Fibroblast of lung (primary cell): Measurements from ENCODE around the gene KLC1. TPM values are rescaled to one million over a fixed set of nuclear protein-coding genes. Genes with fewer than 3 reads are reported as not detected.

Experiments used
- DNase-seq, 2 donors: peaks; one replicate each; pipeline versions ENCODE4 v3.0.0 to v3.0.0-alpha.2; 2010; ENCODE audit warnings: low read depth in 2 of 2
- H2AFZ ChIP-seq: 2 replicates; pipeline ENCODE4 v1.5.1; 2012; ENCODE audit warnings: low read length, control low read depth, inconsistent platforms
- H3K27ac ChIP-seq: 2 replicates; pipeline ENCODE4 v1.5.1; 2011; ENCODE audit warnings: low read length, control low read depth; ENCODE audit not compliant: insufficient read depth
- H3K27me3 ChIP-seq: 2 replicates; pipeline ENCODE4 v1.5.1; 2011; ENCODE audit warnings: mild to moderate bottlenecking, low read length; ENCODE audit not compliant: control insufficient read depth, insufficient read depth
- H3K36me3 ChIP-seq: 2 replicates; pipeline ENCODE4 v1.5.1; 2011; ENCODE audit warnings: low read length; ENCODE audit not compliant: control insufficient read depth, insufficient read depth
- H3K4me1 ChIP-seq: 2 replicates; pipeline ENCODE4 v1.5.1; 2011; ENCODE audit warnings: low read length; ENCODE audit not compliant: control insufficient read depth, insufficient read depth; ENCODE audit errors: extremely low read depth
- H3K4me2 ChIP-seq: 2 replicates; pipeline ENCODE4 v1.5.1; 2011; ENCODE audit warnings: low read length, control low read depth; ENCODE audit not compliant: insufficient read depth; ENCODE audit errors: extremely low read depth
- H3K4me3 ChIP-seq, 4 experiments: fragments of 200-600 bp in 1 of 4; sonication (generic) in 1 of 4; replicated peaks in 1 of 4; 2 replicates each; pipeline ENCODE4 v1.5.1; 2011 to 2016; ENCODE audit warnings: low read length in 4 of 4, low read depth in 3 of 4, mild to moderate bottlenecking in 3 of 4, control low read depth in 2 of 4, inconsistent platforms in 1 of 4, mixed read lengths in 1 of 4; ENCODE audit not compliant: insufficient read depth in 1 of 4; ENCODE audit errors: control extremely low read depth in 1 of 4
- H3K79me2 ChIP-seq: 2 replicates; pipeline ENCODE4 v1.5.1; 2012; ENCODE audit warnings: mild to moderate bottlenecking, low read length, inconsistent platforms; ENCODE audit not compliant: control insufficient read depth, insufficient read depth
- H3K9ac ChIP-seq: 2 replicates; pipeline ENCODE4 v1.5.1; 2011; ENCODE audit warnings: mild to moderate bottlenecking, low read length, control low read depth; ENCODE audit not compliant: insufficient read depth
- H3K9me3 ChIP-seq: 2 replicates; pipeline ENCODE4 v1.5.1; 2012; ENCODE audit warnings: low read depth, low read length; ENCODE audit not compliant: control insufficient read depth, insufficient read depth
- H4K20me1 ChIP-seq: 2 replicates; pipeline ENCODE4 v1.5.1; 2011; ENCODE audit warnings: low read length; ENCODE audit not compliant: control insufficient read depth, insufficient read depth; ENCODE audit errors: extremely low read depth
- EZH2 ChIP-seq: IDR thresholded peaks from 2 replicates; pipeline ENCODE4 v1.5.1; 2012; ENCODE audit warnings: low read length, control low read depth, mild to moderate bottlenecking; ENCODE audit errors: missing control alignments
- polyA plus RNA-seq, 2 donors: library from polyadenylated mRNA; depleted of rRNA in 1 of 2; stranded (reverse) in 1 of 2; unstranded in 1 of 2; fragments of >200 nt; gene quantifications; 2 replicates each; pipeline ENCODE4 v1.2.1, GENCODE V29; 2011 to 2012; ENCODE audit warnings: missing spikeins in 1 of 2
- total RNA-seq: library from RNA; depleted of rRNA; stranded (reverse); fragments of >200 nt; gene quantifications from 2 replicates; pipeline ENCODE4 v1.2.1, GENCODE V29; 2014
- TF ChIP-seq, protein P1 (sequence below), 2 donors: IDR thresholded peaks in 1 of 2; conservative IDR thresholded peaks in 1 of 2; 1 replicate in 1 of 2; 2 replicates in 1 of 2; pipeline ENCODE4 v1.5.1; 2011 to 2012; ENCODE audit warnings: low read length in 2 of 2, control low read depth in 1 of 2, inconsistent platforms in 1 of 2, low read depth in 1 of 2, mild to moderate bottlenecking in 1 of 2

Gene KLC1
- total and polyA plus RNA-seq, 2 donors (not counting 1 experiment from before 2014, with no cell fraction given), result 180 to 219 TPM

- Histone ChIP-seq H2AFZ (no peak overlapping the region), H3K36me3 (peaks cover 9% of the 10 kb centered on the region), H3K4me3 (no peak overlapping the region), H4K20me1 (no peaks in the 10 kb centered on the region), H3K27me3 (no peaks in the 10 kb centered on the region), H3K79me2 (peaks cover 38% of the 10 kb centered on the region), H3K4me1 (peaks cover 5% of the 10 kb centered on the region), H3K9ac (no peak overlapping the region), H3K9me3 (no peaks in the 10 kb centered on the region), H3K4me2 (no peak overlapping the region), H3K27ac (no peak overlapping the region)
- DNase-seq, result no peak
- no peak for TF ChIP-seq EZH2
These were observed 94.7 kb downstream of the KLC1 start for GRCh38 chr14:103723748-103724081.

GRCh38 chr14:103724116-103724515 lies 95.1 kb downstream of the KLC1 start:
- Histone ChIP-seq H4K20me1 (no peaks in the 10 kb centered on the region), H3K4me1 (peaks cover 4% of the 10 kb centered on the region), H3K4me3 (no peak overlapping the region), H3K36me3 (peaks cover 11% of the 10 kb centered on the region), H3K9me3 (no peaks in the 10 kb centered on the region), H3K9ac (no peak overlapping the region), H2AFZ (no peak overlapping the region), H3K4me2 (no peak overlapping the region), H3K27ac (no peak overlapping the region), H3K79me2 (peaks cover 38% of the 10 kb centered on the region), H3K27me3 (no peaks in the 10 kb centered on the region)
- peak; percentile 33 to 70 for DNase-seq
- TF ChIP-seq EZH2, result no peak
- TF ChIP-seq, protein P1, sequence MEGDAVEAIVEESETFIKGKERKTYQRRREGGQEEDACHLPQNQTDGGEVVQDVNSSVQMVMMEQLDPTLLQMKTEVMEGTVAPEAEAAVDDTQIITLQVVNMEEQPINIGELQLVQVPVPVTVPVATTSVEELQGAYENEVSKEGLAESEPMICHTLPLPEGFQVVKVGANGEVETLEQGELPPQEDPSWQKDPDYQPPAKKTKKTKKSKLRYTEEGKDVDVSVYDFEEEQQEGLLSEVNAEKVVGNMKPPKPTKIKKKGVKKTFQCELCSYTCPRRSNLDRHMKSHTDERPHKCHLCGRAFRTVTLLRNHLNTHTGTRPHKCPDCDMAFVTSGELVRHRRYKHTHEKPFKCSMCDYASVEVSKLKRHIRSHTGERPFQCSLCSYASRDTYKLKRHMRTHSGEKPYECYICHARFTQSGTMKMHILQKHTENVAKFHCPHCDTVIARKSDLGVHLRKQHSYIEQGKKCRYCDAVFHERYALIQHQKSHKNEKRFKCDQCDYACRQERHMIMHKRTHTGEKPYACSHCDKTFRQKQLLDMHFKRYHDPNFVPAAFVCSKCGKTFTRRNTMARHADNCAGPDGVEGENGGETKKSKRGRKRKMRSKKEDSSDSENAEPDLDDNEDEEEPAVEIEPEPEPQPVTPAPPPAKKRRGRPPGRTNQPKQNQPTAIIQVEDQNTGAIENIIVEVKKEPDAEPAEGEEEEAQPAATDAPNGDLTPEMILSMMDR (conservative IDR thresholded peaks at IDR 0.05 in 1 of 2, IDR thresholded peaks at IDR 0.05 in 1 of 2; ENCODE audit: low read depth in 1 of 2, low read length in 2 of 2), result no peak

DNA sequence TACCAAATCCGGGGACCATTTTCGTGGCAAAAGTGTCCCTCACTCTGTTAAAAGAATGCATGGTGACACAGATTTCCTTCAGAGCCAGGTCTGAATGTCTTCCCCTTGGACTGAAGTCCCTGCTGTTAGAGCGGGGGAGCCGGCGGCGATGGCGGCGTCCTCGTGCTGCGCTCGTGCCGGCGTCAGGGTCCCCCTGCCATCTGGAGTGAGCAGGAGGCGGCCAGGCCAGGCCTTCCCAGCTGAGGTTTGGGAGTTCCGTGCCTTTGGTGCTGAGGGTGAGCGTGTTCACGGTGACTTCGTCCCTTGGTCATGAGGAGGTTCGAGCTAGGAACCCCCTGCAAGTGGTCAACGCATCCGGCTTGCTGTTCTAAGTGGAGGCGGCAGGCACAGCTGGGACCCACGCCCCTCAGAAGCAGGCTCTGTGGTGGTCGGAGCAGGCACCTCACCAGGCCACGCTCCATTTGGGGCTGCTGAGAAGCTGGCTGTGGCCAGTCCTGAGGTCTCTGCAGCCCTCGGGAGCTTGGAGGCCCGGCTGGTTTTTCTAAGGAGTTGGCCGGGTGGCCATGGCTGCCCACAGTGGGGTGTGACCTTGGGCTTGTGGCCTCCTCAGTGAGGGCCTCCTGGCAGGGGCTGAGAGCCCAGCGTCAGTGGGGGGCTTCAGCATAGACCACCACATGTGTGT lies 96.1 kb downstream of the KLC1 start:
- no peak for DNase-seq
- H3K79me2 ChIP-seq, result peaks cover 36% of the 10 kb centered on the region
- peaks cover 4% of the 10 kb centered on the region for H3K4me1 ChIP-seq

More for the DNA sequence above, 96.1 kb downstream of the KLC1 start:
- Histone ChIP-seq H3K4me3 (no peak overlapping the region), H2AFZ (no peak overlapping the region), H3K9ac (no peak overlapping the region), H3K27me3 (no peaks in the 10 kb centered on the region), H3K4me2 (no peak overlapping the region), H4K20me1 (no peaks in the 10 kb centered on the region), H3K36me3 (peaks cover 11% of the 10 kb centered on the region), H3K27ac (no peak overlapping the region), H3K9me3 (no peaks in the 10 kb centered on the region)
- TF ChIP-seq EZH2, result no peak
- TF ChIP-seq, protein P1 (conservative IDR thresholded peaks at IDR 0.05 in 1 of 2, IDR thresholded peaks at IDR 0.05 in 1 of 2; ENCODE audit: low read depth in 1 of 2, low read length in 2 of 2), result no peak
